Sigmoid colon (tissue), 7 donors: ENCODE measurements around the gene RNF182. TPM values are rescaled to one million over a fixed set of nuclear protein-coding genes. Genes with fewer than 3 reads are reported as not detected.
A peak's percentile ranks its signal among the peaks of the same experiment; 100 is the strongest.

Experiments used
- DNase-seq: peaks from one replicate; pipeline ENCODE4 v3.0.0-alpha.2; 2019
- H3K27ac ChIP-seq, 4 donors: fragments of 200-600 bp; sonication (generic); one replicate each; pipeline ENCODE4 v1.5.1; 2016 to 2019; ENCODE audit warnings: mild to moderate bottlenecking in 1 of 4
- H3K27me3 ChIP-seq, 3 donors: fragments of 200-600 bp; sonication (generic); one replicate each; pipeline ENCODE4 v1.5.1; 2019; ENCODE audit warnings: mild to moderate bottlenecking in 1 of 3
- H3K36me3 ChIP-seq, 4 donors: fragments of 200-600 bp; sonication (generic); one replicate each; pipeline ENCODE4 v1.5.1; 2016 to 2019
- H3K4me1 ChIP-seq, 4 donors: fragments of 200-600 bp; sonication (generic); one replicate each; pipeline ENCODE4 v1.5.1; 2017 to 2019
- H3K4me3 ChIP-seq, 4 donors: fragments of 200-600 bp; sonication (generic); one replicate each; pipeline ENCODE4 v1.5.1; 2017 to 2019; ENCODE audit warnings: mild to moderate bottlenecking in 2 of 4, moderate library complexity in 1 of 4
- H3K9me3 ChIP-seq, 4 donors: fragments of 200-600 bp in 3 of 4; sonication (generic) in 3 of 4; one replicate each; pipeline versions ENCODE4 v1.5.1 to v1.6.1; 2013 to 2019
- CTCF ChIP-seq, 4 experiments: fragments of 450-650 bp in 3 of 4; fragments of 200-600 bp in 1 of 4; IDR thresholded peaks; one replicate each; pipeline ENCODE4 v1.5.1; 2016 to 2019; ENCODE audit warnings: antibody characterized with exemption in 4 of 4, mild to moderate bottlenecking in 3 of 4, moderate library complexity in 2 of 4
- EP300 ChIP-seq, 4 donors: sonication (generic); formaldehyde crosslinking; IDR thresholded peaks; one replicate each; pipeline ENCODE4 v1.6.1; 2017; ENCODE audit warnings: antibody characterized with exemption in 4 of 4
- POLR2A ChIP-seq, 2 donors: fragments of 450-650 bp; IDR thresholded peaks; one replicate each; pipeline ENCODE4 v1.6.1; 2016; ENCODE audit warnings: antibody characterized with exemption in 2 of 2, mild to moderate bottlenecking in 2 of 2, moderate library complexity in 2 of 2
- POLR2AphosphoS5 ChIP-seq, 4 donors: sonication (generic); formaldehyde crosslinking; IDR thresholded peaks; one replicate each; pipeline ENCODE4 v1.6.1; 2017; ENCODE audit warnings: antibody characterized with exemption in 4 of 4
- WGBS, 2 donors: extraction: QIAGEN DNeasy Blood & Tissue Kit; methylation state at CpG; one replicate each; pipeline ENCODE4 v1.1.7; 2013; 5-methylcytosine and 5-hydroxymethylcytosine counted together
- intact Hi-C: fragments of 100-400 bp; cut with DNase I; formaldehyde crosslinking; loops from one replicate; pipeline ENCODE4 v1.15.1; 2023
- polyA plus RNA-seq, 3 donors: library from polyadenylated mRNA; stranded (reverse); fragments of 200-250 nt; gene quantifications; one replicate each; pipeline ENCODE4 v1.2.3, GENCODE V29; 2013
- total RNA-seq, 4 donors: library from RNA; depleted of rRNA; stranded (reverse); fragments of >200 nt; gene quantifications; one replicate each; pipeline ENCODE4 v1.1.0, GENCODE V29; 2016
- donor health status: healthy with polysubstance abuse.
- donor health status: Bipolar disorder and iron deficiency.
- donor health status: healthy.

RNF182 gene
- total and polyA plus RNA-seq, 7 donors, result 0.06 to 0.71 (median 0.28) TPM; not detected in 2

- Histone ChIP-seq H3K4me1 (peaks cover 0 to 17% (median 15%) of the 10 kb centered on the region in 4 donors), H3K4me3 (no peak overlapping the region), H3K27ac (no peak overlapping the region), H3K9me3 (no peaks in the 10 kb centered on the region), H3K27me3 (peaks cover 6 to 17% (median 17%) of the 10 kb centered on the region in 3 donors), H3K36me3 (no peaks in the 10 kb centered on the region)
- no peak for DNase-seq
- no peak for TF ChIP-seq POLR2A (IDR thresholded peaks at IDR 0.05)
- TF ChIP-seq CTCF (IDR thresholded peaks at IDR 0.05), result no peak
- TF ChIP-seq POLR2AphosphoS5 (IDR thresholded peaks at IDR 0.05), result no peak
- no peak for TF ChIP-seq EP300 (IDR thresholded peaks at IDR 0.05)
- intact Hi-C loops, result no loop called here
- WGBS, 2 donors, result 37 to 83% methylated on average over 4 of the region's 4 CpGs
Observed at GRCh38 chr6:13920552-13920951, 4.2 kb upstream of the RNF182 start.

GRCh38 chr6:13922750-13923149, 2.0 kb upstream of the RNF182 start:
- Histone ChIP-seq H3K27ac (no peak overlapping the region), H3K4me1 (peaks cover 0 to 19% (median 16%) of the 10 kb centered on the region in 4 donors), H3K4me3 (no peak overlapping the region), H3K9me3 (no peaks in the 10 kb centered on the region), H3K36me3 (no peaks in the 10 kb centered on the region), H3K27me3 (peaks cover 27 to 39% (median 38%) of the 10 kb centered on the region in 3 donors)
- DNase-seq, result no peak
- no peak for TF ChIP-seq EP300 (IDR thresholded peaks at IDR 0.05)
- no peak for TF ChIP-seq POLR2A (IDR thresholded peaks at IDR 0.05)
- 69 to 87% methylated on average over 3 of the region's 3 CpGs for WGBS, 2 donors
- intact Hi-C loops, result no loop called here

GRCh38 chr6:13923527-13924145, 1.1 kb upstream of the RNF182 start:
- H3K27me3 ChIP-seq, result peaks cover 30 to 48% (median 44%) of the 10 kb centered on the region in 3 donors
- 16 to 50% methylated on average over 5 of the region's 5 CpGs for WGBS, 2 donors
- TF ChIP-seq POLR2A (IDR thresholded peaks at IDR 0.05) (no peak), POLR2AphosphoS5 (IDR thresholded peaks at IDR 0.05) (no peak), EP300 (IDR thresholded peaks at IDR 0.05) (no peak), CTCF (IDR thresholded peaks at IDR 0.05) (no peak)
- H3K36me3 ChIP-seq, result no peaks in the 10 kb centered on the region
- intact Hi-C loops, result no loop called here
- DNase-seq, result no peak
- H3K4me3 ChIP-seq, result no peak overlapping the region
- peaks cover 0 to 19% (median 16%) of the 10 kb centered on the region in 4 donors for H3K4me1 ChIP-seq
- no peak overlapping the region for H3K27ac ChIP-seq
- no peaks in the 10 kb centered on the region for H3K9me3 ChIP-seq

DNA sequence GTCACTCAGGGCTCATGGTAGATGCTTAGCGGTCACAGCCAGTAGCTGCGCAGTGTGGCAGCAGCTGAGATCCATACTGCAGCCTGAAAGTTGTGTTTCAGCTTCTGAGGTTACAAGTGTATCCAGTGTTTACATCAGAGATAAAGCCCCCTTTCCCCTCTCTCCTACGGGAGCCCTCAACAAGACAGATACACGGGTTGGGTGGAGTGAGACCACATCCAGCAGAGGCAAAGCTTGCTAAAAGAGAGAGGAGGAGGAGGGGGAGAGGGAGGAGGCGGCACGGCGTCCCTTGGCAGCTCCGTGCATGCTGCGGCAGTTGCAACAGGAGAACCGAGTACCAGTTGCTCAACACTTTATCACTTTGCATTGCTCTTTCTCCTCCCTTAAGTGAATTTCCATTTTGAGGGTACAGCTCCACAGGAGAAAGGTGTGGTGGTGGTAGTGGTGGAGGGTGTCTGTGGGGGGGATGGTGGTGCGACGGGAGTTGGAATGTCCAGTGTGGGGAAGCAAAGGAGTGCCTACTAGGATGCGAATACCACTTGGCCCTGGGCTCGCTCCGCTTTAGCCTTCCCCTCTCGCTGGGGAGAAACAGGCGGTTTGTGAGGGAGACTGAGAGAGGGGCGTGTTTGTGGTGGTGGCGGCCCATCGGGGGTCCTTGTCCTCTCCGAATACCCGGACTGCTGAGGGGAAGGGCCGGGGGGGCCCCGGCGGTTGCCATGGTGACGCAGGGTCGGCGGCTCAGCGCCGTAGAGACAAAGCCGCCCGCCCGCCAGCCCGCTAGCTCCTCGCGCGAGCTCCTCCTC, 405 bp upstream of the RNF182 start:
- intact Hi-C loops, result no loop called here
- WGBS, 2 donors, result 3 to 4% methylated on average over 37 of the region's 37 CpGs
- H3K9me3 ChIP-seq, result no peaks in the 10 kb centered on the region
- peaks cover 30 to 55% (median 49%) of the 10 kb centered on the region in 3 donors for H3K27me3 ChIP-seq
- no peaks in the 10 kb centered on the region for H3K36me3 ChIP-seq
- H3K4me3 ChIP-seq, result peak overlapping the region; percentile 12 to 50 (median 42)
- TF ChIP-seq CTCF (IDR thresholded peaks at IDR 0.05), result no peak
- no peak for TF ChIP-seq POLR2A (IDR thresholded peaks at IDR 0.05)
- TF ChIP-seq EP300 (IDR thresholded peaks at IDR 0.05), result no peak
- TF ChIP-seq POLR2AphosphoS5 (IDR thresholded peaks at IDR 0.05), result no peak
- DNase-seq, result no peak
- H3K4me1 ChIP-seq, result peaks cover 0 to 19% (median 16%) of the 10 kb centered on the region in 4 donors
- H3K27ac ChIP-seq, result no peak overlapping the region

DNA sequence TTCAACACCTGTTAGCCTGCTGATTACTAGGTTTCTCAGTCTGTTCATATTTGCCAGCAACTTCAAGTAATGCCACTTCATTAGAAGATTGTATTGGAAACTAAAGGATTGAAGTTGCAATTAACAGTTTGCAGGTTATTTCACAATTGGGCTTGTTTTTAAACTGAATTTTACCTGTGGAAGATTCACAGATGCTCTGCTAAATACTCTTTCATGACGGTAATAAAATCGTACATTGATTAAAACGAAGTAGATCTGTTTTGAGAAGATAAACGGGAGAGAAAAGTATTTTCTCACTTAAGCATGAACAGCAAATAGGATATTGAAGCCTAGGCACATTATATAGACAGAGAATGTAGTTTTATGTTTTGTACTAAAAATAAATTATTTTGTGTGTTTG, 1.6 kb downstream of the RNF182 start:
- WGBS, 2 donors, result 70 to 77% methylated on average over 4 of the region's 4 CpGs
- Histone ChIP-seq H3K36me3 (no peaks in the 10 kb centered on the region), H3K27ac (no peak overlapping the region), H3K4me3 (no peak overlapping the region), H3K9me3 (no peaks in the 10 kb centered on the region), H3K4me1 (peaks cover 0 to 19% (median 16%) of the 10 kb centered on the region in 4 donors), H3K27me3 (peaks cover 30 to 73% (median 63%) of the 10 kb centered on the region in 3 donors)
- DNase-seq, result no peak
- intact Hi-C loops, result no loop called here
- TF ChIP-seq EP300 (IDR thresholded peaks at IDR 0.05), result no peak
- TF ChIP-seq POLR2A (IDR thresholded peaks at IDR 0.05), result no peak
- no peak for TF ChIP-seq CTCF (IDR thresholded peaks at IDR 0.05)
- peak in 2 of 4 donors; percentile 13 to 52 for TF ChIP-seq POLR2AphosphoS5 (IDR thresholded peaks at IDR 0.05)
